HG02840 (cell line): Measurements from ENCODE around the gene GJE1.
A peak's percentile ranks its signal among the peaks of the same experiment; 100 is the strongest.
"Not testable (repeated sequence)": the region's sequence is repeated elsewhere in the genome, so short reads cannot be mapped to it uniquely, and the experiment has no call there.

Experiments
- ATAC-seq: cut with Tn5 transposase; IDR thresholded peaks from one replicate; pipeline ENCODE4 v1.9.1; 2021; ENCODE audit warnings: mild to moderate bottlenecking, moderate library complexity, moderate number of reproducible peaks; ENCODE audit not compliant: unreplicated experiment, low FRiP score

The GJE1 gene

GRCh38 chr6:142132625-142133024, at the start of gene GJE1:
Gene GJE1 (plus strand): TSS chr6:142132925. CDS start chr6:142133159, 234 bp downstream.
- ATAC-seq, result no peak

GRCh38 chr6:142087950-142088857, 44.5 kb upstream of the GJE1 start:
- no peak for ATAC-seq

- no peak for ATAC-seq
These were observed 43.9 kb upstream of the GJE1 start for GRCh38 chr6:142088858-142089216.

GRCh38 chr6:142104820-142105219, 27.9 kb upstream of the GJE1 start:
- not testable (repeated sequence) for ATAC-seq

GRCh38 chr6:142110820-142111219, 21.9 kb upstream of the GJE1 start:
- ATAC-seq, result not testable (repeated sequence)

GRCh38 chr6:142112451-142113061, 20.2 kb upstream of the GJE1 start:
- no peak for ATAC-seq

- ATAC-seq, result no peak
These were observed 15.4 kb upstream of the GJE1 start for GRCh38 chr6:142117366-142117765.

- no peak for ATAC-seq
These were observed 14.4 kb upstream of the GJE1 start for GRCh38 chr6:142118328-142118727.

GRCh38 chr6:142118925-142119324, 13.8 kb upstream of the GJE1 start:
- ATAC-seq, result no peak

GRCh38 chr6:142121342-142121741, 11.4 kb upstream of the GJE1 start:
- ATAC-seq, result no peak

GRCh38 chr6:142130814-142131213, 1.9 kb upstream of the GJE1 start:
- ATAC-seq, result no peak

- ATAC-seq, result no peak
These were observed 6.2 kb downstream of the GJE1 start for GRCh38 chr6:142138876-142139275.

GRCh38 chr6:142141531-142141930, 8.8 kb downstream of the GJE1 start:
- not testable (repeated sequence) for ATAC-seq

GRCh38 chr6:142146828-142147662, 14.3 kb downstream of the GJE1 start, which contains the start of the genes NMBR and VTA1:
Gene NMBR (minus strand): TSS chr6:142147122. CDS start chr6:142088658, 58,464 bp downstream.
Gene VTA1 (plus strand): TSS chr6:142147263. CDS start chr6:142147288, 25 bp downstream.
- ATAC-seq, result peak; percentile 100

GRCh38 chr6:142152746-142153145, 20.0 kb downstream of the GJE1 start:
- ATAC-seq, result no peak

- no peak for ATAC-seq
These were observed 20.5 kb downstream of the GJE1 start for GRCh38 chr6:142153196-142153595.

- ATAC-seq, result no peak
These were observed 21.6 kb downstream of the GJE1 start for GRCh38 chr6:142154336-142154735.

- no peak for ATAC-seq
These were observed 22.4 kb downstream of the GJE1 start for GRCh38 chr6:142155091-142155490.

GRCh38 chr6:142155895-142156757, 23.4 kb downstream of the GJE1 start:
- ATAC-seq, result peak; percentile 67

GRCh38 chr6:142156758-142157068, 24.0 kb downstream of the GJE1 start:
- not testable (repeated sequence) for ATAC-seq
